Calu3 (cell line): ENCODE data around the gene HYPK. TPM values are rescaled to one million over a fixed set of nuclear protein-coding genes. Genes with fewer than 3 reads are reported as not detected.

ENCODE experiments used
- Bru-seq: library from RNA; stranded (reverse); fragments of 400-500 nt; gene quantifications from one replicate; lab custom pipeline; 2021; lab: Mats Ljungman, UMichigan
- BruChase-seq, 2 experiments: library from RNA; stranded (reverse); fragments of 400-500 nt; gene quantifications; one replicate each; lab custom pipeline; 2021; lab: Mats Ljungman, UMichigan
- BruUV-seq: library from RNA; stranded (reverse); fragments of 400-500 nt; replicated peaks from 2 replicates; lab custom pipeline; 2021; lab: Mats Ljungman, UMichigan
- CTCF ChIA-PET: fragments of 300-600 bp; sonication (Branson Sonifier 250); formaldehyde crosslinking; loops from one replicate; lab custom pipeline; 2022; ENCODE audit warnings: antibody characterized with exemption; lab: Charles Lee
- DNase-seq: peaks from one replicate; pipeline ENCODE4 v3.0.0; 2022
- H3K27ac Mint-ChIP-seq: one replicate; pipeline ENCODE4 v1.8.0; 2022; ENCODE audit warnings: mixed read lengths; ENCODE audit not compliant: unreplicated experiment
- H3K27me3 Mint-ChIP-seq: one replicate; pipeline ENCODE4 v1.8.0; 2022; ENCODE audit warnings: mixed read lengths; ENCODE audit not compliant: unreplicated experiment
- H3K36me3 Mint-ChIP-seq: one replicate; pipeline ENCODE4 v1.8.0; 2022; ENCODE audit warnings: mild to moderate bottlenecking, moderate library complexity, mixed read lengths; ENCODE audit not compliant: insufficient read depth, unreplicated experiment
- H3K4me1 Mint-ChIP-seq: one replicate; pipeline ENCODE4 v1.8.0; 2022; ENCODE audit warnings: mild to moderate bottlenecking, low read depth, mixed read lengths; ENCODE audit not compliant: unreplicated experiment
- H3K4me3 Mint-ChIP-seq: one replicate; pipeline ENCODE4 v1.8.0; 2022; ENCODE audit warnings: mild to moderate bottlenecking, low read depth, moderate library complexity, mixed read lengths; ENCODE audit not compliant: unreplicated experiment
- H3K9me3 Mint-ChIP-seq: one replicate; pipeline ENCODE4 v1.8.0; 2022; ENCODE audit warnings: low read depth, mixed read lengths; ENCODE audit not compliant: unreplicated experiment
- intact Hi-C: fragments of 100-400 bp; cut with micrococcal nuclease; formaldehyde crosslinking; loops from one replicate; pipeline ENCODE4 v1.10.0; 2022; ENCODE audit not compliant: unreplicated experiment
- long read RNA-seq: library from polyadenylated mRNA; stranded (forward); transcript quantifications from one replicate; pipeline ENCODE4 v2.0.0, GENCODE V29; 2022
- total RNA-seq: library from RNA; stranded (reverse); gene quantifications from 2 replicates; pipeline ENCODE4 v1.2.3, GENCODE V29; 2022
- TF ChIP-seq, protein P1 (sequence below): fragments of 200-600 bp; IDR thresholded peaks from one replicate; pipeline ENCODE4 v1.8.0; 2022; ENCODE audit warnings: antibody characterized with exemption; ENCODE audit not compliant: unreplicated experiment

HYPK gene, protein sequence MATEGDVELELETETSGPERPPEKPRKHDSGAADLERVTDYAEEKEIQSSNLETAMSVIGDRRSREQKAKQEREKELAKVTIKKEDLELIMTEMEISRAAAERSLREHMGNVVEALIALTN
- total RNA-seq (15.8 and 17.4 TPM in 2 replicates), Bru-seq, nascent RNA (percentile 73 among the genes with signal in this experiment), BruChase-seq, experiment 1, labeled RNA remaining after a 6-hour chase (percentile 87 among the genes with signal in this experiment), BruChase-seq, experiment 2, labeled RNA remaining after a 2-hour chase (percentile 83 among the genes with signal in this experiment)
- long read RNA-seq, transcript HYPK-202 (4 exons, 1,051 nt): major isoform, 198 of 342 reads
- long read RNA-seq, partial matches to known transcripts: 0 of 342 reads
- long read RNA-seq, other reads (novel, unspliced or antisense): 143 of 342 reads

DNA sequence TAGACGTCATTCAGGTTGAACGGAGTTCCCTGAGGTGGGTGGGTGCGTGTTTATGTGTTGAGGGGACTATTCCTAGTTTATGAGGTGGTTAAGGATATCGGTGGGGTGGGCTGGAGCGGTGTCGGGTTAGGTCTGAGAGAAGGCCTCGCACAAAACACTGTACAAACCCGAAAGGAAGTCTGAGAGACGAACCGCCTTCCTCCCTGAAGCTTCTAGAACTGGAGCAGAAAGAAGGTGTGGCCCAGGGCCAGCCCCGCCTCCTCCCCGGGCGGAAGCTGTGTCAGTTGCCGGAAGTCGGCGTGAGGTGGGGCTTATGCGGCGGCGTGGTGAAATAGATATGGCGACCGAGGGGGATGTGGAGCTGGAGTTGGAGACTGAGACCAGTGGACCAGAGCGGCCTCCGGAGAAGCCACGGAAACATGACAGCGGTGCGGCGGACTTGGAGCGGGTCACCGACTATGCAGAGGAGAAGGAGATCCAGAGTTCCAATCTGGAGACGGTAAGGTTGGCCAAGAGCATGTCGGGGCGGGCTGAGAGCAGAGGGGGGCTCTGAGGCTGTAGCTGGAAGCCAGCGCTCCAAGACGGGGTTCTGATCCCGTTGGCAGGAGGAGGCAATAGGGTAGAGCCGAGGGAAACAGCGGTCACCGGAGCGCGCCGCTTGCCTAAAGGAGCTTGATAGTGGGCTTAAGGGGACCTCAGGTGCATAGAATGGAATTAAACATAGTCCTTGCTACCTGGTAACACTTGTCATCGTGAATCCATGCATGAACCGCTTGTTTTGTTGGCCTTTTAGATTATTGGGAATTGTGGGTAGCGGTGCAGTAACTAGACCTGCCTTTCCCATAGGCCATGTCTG is at the start of gene HYPK:
TSS of gene HYPK (plus strand) at position 314 of the 856 bp plus-strand sequence. CDS start at position 338, 24 bp downstream.
- CTCF ChIA-PET: no interaction called here
- no peaks in the 10 kb centered on the region for H3K27me3 Mint-ChIP-seq

DNA sequence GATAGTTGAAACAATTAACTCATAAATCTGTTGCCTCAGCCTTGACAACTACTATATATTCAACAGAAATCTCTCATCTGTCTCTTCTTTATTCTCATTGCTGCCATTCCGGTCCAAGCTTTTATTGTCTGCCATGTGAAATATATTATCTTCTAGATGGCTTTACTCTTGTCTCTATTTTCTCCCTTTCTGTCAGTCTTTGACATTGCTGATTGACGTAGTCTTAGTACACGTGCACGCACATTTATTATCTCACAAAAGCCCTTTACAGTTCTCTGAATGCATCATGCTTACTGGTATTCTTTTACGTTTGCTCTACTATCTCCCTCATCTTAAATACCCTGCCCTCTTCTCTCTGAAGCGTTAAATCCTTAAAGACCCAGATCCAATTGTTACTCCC is 48.5 kb upstream of the HYPK start:
- peaks cover 18% of the 10 kb centered on the region for H3K4me1 Mint-ChIP-seq
- intact Hi-C loops: no loop called here
- no peak overlapping the region for H3K27ac Mint-ChIP-seq
- no TSS peak for BruUV-seq
- DNase-seq: no peak
- no peaks in the 10 kb centered on the region for H3K27me3 Mint-ChIP-seq
- CTCF ChIA-PET: no interaction called here
- peaks cover 40% of the 10 kb centered on the region for H3K36me3 Mint-ChIP-seq
- no peaks in the 10 kb centered on the region for H3K9me3 Mint-ChIP-seq
- no peak overlapping the region for H3K4me3 Mint-ChIP-seq
- TF ChIP-seq, protein P1, sequence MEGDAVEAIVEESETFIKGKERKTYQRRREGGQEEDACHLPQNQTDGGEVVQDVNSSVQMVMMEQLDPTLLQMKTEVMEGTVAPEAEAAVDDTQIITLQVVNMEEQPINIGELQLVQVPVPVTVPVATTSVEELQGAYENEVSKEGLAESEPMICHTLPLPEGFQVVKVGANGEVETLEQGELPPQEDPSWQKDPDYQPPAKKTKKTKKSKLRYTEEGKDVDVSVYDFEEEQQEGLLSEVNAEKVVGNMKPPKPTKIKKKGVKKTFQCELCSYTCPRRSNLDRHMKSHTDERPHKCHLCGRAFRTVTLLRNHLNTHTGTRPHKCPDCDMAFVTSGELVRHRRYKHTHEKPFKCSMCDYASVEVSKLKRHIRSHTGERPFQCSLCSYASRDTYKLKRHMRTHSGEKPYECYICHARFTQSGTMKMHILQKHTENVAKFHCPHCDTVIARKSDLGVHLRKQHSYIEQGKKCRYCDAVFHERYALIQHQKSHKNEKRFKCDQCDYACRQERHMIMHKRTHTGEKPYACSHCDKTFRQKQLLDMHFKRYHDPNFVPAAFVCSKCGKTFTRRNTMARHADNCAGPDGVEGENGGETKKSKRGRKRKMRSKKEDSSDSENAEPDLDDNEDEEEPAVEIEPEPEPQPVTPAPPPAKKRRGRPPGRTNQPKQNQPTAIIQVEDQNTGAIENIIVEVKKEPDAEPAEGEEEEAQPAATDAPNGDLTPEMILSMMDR: no peak

More for the DNA sequence above, at the start of gene HYPK:
- Mint-ChIP-seq H3K4me1 (peaks cover 41% of the 10 kb centered on the region), H3K9me3 (no peaks in the 10 kb centered on the region), H3K36me3 (peaks cover 33% of the 10 kb centered on the region), H3K4me3 (peak within 1 kb of the TSS; percentile 95), H3K27ac (peak within 1 kb of the TSS; percentile 98)
- TF ChIP-seq, protein P1: no peak
- intact Hi-C loops: no loop called here
- BruUV-seq: TSS peak; percentile 39
- DNase-seq: peak; percentile 83

DNA sequence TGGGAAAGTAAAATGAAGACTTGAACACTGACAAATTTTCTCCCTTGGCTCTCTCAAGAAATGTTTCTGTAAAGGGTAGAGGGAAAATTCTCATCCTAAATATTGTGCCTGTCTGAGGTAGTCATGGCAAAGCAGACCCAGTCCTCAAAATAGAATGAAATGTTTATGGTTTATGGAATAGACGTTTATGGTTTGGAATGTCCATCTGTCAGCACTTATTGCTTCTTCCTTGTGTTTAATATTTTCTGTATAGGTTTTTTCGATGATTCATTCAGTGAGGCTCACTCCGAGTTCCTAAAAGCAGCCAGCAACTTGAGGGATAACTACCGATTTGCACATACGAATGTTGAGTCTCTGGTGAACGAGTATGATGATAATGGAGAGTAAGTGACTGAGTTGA is 37.6 kb upstream of the HYPK start:
- intact Hi-C loops: no loop called here
- DNase-seq: no peak
- TF ChIP-seq, protein P1: no peak
- H3K9me3 Mint-ChIP-seq: no peaks in the 10 kb centered on the region
- no TSS peak for BruUV-seq
- no peaks in the 10 kb centered on the region for H3K27me3 Mint-ChIP-seq
- CTCF ChIA-PET: no interaction called here
- peaks cover 33% of the 10 kb centered on the region for H3K36me3 Mint-ChIP-seq
- H3K27ac Mint-ChIP-seq: no peak overlapping the region
- H3K4me3 Mint-ChIP-seq: no peak overlapping the region
- no peaks in the 10 kb centered on the region for H3K4me1 Mint-ChIP-seq

DNA sequence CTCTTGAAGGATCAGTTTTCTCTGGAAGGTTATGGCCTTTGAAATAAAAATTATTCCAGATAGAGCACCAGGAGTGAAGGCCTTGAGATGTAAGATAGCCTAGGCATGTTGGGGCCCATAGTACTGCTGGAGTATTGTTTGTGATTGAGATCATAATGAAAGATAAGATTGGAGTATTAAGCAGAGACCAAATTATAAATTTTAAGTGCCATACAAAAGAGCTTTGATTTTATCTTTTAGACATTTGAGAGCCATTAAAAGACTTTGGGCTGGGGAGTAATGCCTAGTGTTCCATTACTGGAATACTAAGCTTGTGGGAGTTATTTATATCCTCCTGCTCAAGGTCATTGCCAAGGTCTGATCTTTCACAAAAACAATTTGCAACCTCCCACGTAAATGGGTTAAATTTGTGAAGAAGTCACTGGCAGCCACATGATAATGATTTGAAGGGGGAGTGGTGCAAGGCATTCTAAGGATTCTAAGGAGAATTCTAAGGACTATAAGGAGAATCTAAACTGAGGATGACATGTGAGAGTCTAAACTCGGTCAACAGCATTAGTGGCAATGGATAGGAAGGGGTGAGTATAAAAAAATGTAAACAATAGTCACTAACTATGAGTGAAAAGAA is 36.5 kb upstream of the HYPK start:
- no peaks in the 10 kb centered on the region for H3K4me1 Mint-ChIP-seq
- no peak overlapping the region for H3K27ac Mint-ChIP-seq
- H3K36me3 Mint-ChIP-seq: peaks cover 43% of the 10 kb centered on the region
- no TSS peak for BruUV-seq
- CTCF ChIA-PET: no interaction called here
- no peak for DNase-seq
- intact Hi-C loops: no loop called here
- no peaks in the 10 kb centered on the region for H3K27me3 Mint-ChIP-seq
- no peak overlapping the region for H3K4me3 Mint-ChIP-seq
- no peaks in the 10 kb centered on the region for H3K9me3 Mint-ChIP-seq
- TF ChIP-seq, protein P1: no peak
